Transverse colon (tissue), 4 donors: ENCODE measurements around the gene GRXCR2.

Source experiments
- EP300 ChIP-seq: sonication (generic); formaldehyde crosslinking; IDR thresholded peaks from one replicate; pipeline ENCODE4 v1.6.1; 2017; ENCODE audit warnings: antibody characterized with exemption, low read depth
- POLR2A ChIP-seq: fragments of 450-650 bp; IDR thresholded peaks from one replicate; pipeline ENCODE4 v1.6.1; 2016; ENCODE audit warnings: antibody characterized with exemption, mild to moderate bottlenecking, moderate library complexity
- POLR2AphosphoS5 ChIP-seq, 3 donors: sonication (generic); formaldehyde crosslinking; IDR thresholded peaks; one replicate each; pipeline ENCODE4 v1.6.1; 2016; ENCODE audit warnings: antibody characterized with exemption in 3 of 3
- TF ChIP-seq, protein P1 (sequence below), 5 experiments: fragments of 200-600 bp in 3 of 5; fragments of 450-650 bp in 2 of 5; sonication (generic) in 3 of 5; IDR thresholded peaks; 1 replicate in 2 of 5; 2 replicates in 3 of 5; pipeline ENCODE4 v1.5.1; 2016 to 2017; ENCODE audit warnings: antibody characterized with exemption in 5 of 5, inconsistent platforms in 3 of 5, mild to moderate bottlenecking in 2 of 5, moderate library complexity in 1 of 5

- TF ChIP-seq, protein P1, sequence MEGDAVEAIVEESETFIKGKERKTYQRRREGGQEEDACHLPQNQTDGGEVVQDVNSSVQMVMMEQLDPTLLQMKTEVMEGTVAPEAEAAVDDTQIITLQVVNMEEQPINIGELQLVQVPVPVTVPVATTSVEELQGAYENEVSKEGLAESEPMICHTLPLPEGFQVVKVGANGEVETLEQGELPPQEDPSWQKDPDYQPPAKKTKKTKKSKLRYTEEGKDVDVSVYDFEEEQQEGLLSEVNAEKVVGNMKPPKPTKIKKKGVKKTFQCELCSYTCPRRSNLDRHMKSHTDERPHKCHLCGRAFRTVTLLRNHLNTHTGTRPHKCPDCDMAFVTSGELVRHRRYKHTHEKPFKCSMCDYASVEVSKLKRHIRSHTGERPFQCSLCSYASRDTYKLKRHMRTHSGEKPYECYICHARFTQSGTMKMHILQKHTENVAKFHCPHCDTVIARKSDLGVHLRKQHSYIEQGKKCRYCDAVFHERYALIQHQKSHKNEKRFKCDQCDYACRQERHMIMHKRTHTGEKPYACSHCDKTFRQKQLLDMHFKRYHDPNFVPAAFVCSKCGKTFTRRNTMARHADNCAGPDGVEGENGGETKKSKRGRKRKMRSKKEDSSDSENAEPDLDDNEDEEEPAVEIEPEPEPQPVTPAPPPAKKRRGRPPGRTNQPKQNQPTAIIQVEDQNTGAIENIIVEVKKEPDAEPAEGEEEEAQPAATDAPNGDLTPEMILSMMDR (IDR thresholded peaks at IDR 0.05), result no peak
- TF ChIP-seq POLR2A (no peak), EP300 (no peak), POLR2AphosphoS5 (IDR thresholded peaks at IDR 0.05) (no peak)
Observed at GRCh38 chr5:145903867-145904266, 31.1 kb upstream of the GRXCR2 start.
